GM19025 (cell line): ENCODE data around the gene C1QBP.
"Not testable (repeated sequence)": the region's sequence is repeated elsewhere in the genome, so short reads cannot be mapped to it uniquely, and the experiment has no call there.

Source experiments
- ATAC-seq: cut with Tn5 transposase; IDR thresholded peaks from one replicate; pipeline ENCODE4 v1.9.1; 2021; ENCODE audit warnings: mild to moderate bottlenecking, low read depth, moderate library complexity; ENCODE audit not compliant: unreplicated experiment

The C1QBP gene

DNA sequence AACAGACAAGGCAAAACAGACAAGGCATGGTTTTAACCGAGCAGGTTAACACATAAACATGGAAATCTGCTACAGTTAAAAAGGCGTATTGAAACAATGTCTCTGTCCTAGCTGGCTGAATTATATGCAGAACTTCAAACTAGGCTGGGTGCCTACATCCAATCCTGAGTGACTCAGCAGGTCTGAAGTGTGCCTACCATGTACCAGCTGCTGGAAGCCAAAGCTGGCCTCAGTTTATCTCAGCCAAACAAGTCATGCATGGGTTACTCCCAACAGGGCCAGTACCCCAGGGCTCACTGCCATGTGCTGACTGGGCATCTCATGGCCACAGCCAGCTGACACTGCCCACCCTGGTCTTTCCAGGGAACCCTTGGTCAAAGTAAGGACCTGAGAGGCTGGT is 4.0 kb downstream of the C1QBP start:
- ATAC-seq: no peak

DNA sequence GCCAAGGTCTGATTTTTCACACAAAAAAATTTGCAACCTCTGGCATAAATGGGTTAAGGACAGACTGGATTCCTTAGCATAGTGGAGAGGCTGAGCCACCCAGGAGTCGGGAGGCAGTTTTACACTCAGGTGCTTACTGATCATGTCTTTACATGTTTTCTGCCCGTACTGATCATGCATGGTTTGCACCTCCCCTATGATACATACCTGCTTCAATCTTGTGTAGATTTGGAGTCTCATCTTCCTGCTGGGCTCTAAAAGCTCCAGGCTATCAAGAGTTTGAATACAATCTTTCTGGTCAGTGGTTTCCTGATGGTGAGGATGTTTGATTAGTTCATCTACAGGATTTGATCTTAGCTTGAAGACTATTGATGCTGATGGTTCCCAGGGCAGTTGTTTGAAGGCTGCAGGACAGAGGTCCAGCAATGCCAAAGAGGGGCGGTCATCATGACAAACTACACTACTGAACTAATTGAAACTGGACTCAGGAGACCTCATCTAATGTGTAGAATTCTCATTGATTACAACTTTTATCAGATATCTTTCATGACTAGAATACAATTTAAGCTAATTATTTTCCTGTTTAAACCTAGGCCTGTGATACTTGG is 6.9 kb downstream of the C1QBP start:
- no peak for ATAC-seq

DNA sequence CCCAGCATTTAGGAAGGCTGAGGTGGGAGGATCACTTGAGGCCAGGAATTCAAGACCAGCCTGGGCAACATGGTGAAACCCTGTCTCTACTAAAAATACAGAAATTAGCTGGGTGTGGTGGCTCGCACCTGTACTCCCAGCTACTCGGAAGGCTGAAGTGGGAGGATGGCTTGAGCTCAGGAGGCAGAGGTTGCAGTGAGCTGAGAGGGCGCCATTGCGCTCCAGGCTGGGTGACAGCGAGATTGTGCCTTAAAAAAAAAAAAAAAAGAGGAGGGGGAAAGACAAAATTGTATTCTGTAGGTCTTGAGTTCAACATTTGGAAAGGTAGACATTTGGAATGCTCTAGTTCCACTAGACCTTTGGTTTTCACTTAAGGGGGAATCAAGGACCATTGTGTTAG is 7.7 kb downstream of the C1QBP start:
- ATAC-seq: not testable (repeated sequence)

DNA sequence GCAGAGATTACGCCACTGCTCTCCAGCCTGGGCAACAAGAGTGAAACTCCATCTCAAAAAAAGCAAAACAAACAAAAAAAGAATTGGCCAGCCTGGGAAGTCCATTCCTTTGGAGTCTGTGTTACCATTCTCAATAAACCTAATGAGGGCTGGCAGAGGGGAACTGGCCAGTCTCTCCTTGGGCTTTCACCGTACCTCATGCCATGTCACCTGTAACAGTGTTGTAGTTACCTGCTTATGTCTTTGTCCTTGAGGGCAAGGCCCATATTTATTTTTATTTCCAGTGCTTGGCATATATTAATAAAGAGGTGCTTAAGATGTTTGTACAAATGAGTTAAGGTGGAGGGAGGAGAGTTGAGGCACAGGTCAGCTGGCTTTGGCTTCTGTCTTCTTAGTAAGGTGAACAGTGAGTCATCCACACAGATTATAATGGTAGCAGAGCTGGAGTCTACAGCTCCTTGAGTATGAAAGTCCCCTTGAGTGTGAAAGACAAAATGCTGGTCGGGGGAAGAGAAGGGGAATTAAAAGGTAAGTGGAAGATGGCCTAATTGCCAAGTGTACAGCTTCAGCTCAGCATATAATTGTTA is 8.4 kb downstream of the C1QBP start:
- no peak for ATAC-seq

DNA sequence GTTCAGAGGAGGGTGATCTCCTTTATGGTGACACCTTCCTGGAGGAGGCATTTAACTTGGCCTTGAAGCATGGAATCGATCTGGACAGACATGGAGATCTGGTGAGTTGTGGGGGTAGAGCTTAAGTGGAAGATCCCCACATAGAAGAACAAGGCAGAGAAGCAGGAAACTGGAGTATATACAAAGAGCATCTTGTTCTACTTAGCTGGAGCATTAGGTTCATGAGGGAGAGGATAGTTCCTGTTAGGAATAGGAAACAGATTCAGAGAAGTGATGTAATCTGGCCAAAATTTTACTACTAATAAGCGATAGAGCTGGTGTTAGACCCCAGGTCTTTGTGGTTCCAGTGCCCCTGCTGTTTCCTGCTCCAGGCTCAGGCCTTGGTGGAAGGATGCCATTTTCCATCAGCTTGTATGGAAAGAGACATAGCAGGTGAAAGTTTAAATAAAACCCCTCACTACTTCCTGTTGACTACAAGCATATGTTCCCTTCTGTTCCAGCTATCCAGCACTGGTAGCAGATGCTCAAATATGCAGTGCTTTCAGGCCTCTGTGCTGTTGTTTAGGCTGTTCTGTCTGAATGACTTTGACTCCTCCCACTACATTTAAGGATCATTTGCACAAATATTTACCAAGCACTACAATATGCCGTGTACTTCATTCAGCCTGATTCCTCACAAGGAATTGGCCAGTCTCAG is 9.6 kb downstream of the C1QBP start:
- ATAC-seq: no peak

DNA sequence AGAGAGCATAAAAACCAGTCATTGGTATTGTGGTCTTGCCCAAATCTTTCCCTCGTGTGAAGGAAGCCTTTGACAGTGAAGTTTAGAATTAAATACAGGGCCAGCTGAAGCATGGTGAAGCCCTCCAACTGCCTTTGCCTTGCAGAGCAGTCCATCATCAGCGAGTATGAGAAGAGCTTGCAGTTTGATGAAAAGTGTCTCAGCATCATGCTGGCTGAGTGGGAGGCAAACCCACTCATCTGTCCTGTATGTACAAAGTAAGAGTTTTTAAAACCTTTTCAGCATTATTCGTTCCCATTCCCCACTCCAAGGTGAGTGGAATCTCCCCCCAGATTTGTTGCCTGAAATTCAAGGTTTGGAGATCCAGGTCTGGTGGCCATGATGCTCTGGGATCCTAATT is 13.1 kb downstream of the C1QBP start:
- ATAC-seq: no peak

DNA sequence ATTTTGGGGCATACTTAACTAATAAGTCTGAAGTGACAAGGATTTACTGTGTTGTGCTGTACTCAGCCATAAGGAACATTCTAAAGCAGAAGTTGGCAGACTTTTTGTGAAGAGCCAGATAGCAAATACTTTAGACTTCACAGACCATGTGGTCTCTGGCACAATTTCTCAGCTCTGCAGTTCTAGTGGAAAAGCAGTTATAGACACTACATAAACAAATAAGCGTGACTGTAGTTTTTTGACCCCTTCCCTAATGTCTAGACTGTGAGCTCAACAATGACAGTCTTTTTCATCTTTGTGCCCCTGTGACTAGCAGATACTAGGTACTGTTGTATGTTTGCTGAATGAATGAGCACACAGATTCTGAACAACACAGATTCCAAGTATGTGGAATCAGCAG is 14.0 kb downstream of the C1QBP start:
- no peak for ATAC-seq

DNA sequence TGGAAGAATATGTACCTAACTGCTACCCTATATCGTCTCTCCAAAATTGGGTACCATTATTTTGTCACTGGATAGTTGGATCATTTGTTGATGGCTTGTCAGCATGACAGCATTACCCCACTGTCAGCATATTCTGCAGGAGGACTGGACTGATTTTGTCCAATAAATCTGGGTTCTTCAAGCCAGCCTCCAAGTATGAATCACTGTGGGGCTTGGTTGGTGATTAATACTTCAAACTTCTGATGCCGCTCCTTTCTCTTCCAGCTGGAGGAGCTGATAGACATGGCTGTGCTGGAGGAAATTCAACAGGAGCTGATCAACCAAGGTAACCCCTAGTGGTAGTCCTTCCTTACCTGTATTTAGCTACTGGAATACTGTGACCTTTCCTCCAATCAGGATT is 16.4 kb downstream of the C1QBP start:
- ATAC-seq: no peak

DNA sequence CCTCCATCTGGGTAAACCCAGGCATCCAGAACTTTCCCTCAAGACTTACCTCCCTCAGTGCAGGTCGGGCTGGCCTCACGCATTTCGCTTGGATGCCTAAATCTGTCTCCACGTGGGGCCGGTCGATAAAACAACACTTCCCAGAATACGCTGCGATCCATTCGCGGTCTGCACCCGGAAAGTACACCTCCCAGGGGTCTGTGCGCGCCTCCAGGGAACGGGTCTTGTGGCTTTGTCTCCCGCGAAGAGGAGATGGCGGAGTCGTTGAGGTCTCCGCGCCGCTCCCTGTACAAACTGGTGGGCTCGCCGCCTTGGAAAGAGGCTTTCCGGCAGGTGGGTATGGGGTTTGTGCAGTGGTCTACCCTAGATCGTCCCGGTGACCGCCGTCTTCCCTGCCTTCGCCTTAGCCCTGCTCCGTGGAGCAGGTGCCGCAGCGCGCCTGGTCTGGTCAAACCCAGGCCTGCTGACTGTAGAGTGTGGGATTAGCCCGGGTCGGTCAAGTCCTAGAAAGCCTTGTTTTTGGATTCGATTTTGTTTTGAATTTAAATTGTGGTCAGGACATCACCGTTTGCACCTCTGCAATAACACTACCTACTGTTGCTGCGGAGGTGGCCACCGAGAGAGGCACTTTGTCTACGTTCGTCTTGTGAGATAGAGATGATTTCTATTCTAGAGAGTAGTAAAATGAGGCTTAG is 18.8 kb downstream of the C1QBP start, which contains the start of gene RPAIN:
RPAIN (plus strand) TSS at position 224 of the 695 bp plus-strand sequence; CDS start at position 253, 29 bp downstream.
- ATAC-seq: peak; percentile 46

DNA sequence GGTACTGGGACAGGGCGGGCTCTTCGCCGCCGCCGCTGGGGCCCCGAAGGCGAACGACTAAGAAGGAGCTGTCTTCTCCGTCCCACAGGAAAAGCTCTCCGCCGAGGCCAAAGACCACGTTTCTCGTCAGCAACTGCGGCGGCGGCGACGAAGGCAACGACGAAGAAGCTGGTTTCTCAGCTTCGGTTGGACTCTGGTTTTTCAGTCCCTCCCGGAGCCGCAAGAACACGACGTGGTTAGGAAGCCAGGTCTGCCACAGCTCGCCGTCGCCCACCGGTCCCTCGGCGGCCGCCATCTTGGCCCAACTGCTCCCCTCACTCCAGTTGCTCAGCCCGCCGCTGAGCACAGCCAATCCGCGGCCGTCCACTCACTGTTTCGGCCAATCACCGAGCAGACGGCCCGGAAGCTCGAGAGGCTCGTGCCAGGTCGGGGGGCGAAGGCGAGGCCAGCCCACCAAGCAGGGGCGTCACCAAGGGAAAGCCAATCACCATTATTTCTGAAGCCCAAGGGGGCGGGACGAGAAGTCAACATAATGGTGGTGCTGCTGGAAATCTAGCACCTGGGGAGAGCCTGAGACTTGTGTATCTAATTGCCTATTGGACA is 19.5 kb downstream of the C1QBP start, which contains the start of gene NUP88:
NUP88 (minus strand) TSS at position 307 of the 603 bp plus-strand sequence; CDS start at position 295, 12 bp downstream.
- peak; percentile 82 for ATAC-seq

DNA sequence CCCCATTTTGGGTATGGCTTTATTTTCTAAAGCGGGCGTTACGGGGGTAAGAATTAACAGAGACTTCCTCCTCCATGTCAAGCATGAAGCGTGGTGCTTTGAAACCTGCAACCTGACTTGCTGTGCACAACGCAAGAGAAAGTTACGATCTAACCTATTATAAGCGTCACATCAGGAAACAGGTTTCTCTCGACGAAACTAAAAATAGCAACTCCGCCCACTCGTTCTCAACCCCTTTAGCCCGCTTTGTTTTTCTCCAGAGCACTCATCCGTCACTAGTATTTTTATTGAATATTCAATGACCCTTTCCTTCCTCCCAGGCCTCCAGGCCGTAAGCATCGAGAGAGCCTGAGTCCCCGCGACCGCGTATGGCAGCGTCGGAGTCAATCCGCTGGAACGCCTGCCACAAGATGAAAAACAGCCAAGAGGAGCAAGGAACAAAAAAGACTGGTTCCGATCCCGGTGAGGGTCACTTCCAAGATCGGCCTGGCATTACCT is 20.0 kb downstream of the C1QBP start:
- ATAC-seq: peak; percentile 31

DNA sequence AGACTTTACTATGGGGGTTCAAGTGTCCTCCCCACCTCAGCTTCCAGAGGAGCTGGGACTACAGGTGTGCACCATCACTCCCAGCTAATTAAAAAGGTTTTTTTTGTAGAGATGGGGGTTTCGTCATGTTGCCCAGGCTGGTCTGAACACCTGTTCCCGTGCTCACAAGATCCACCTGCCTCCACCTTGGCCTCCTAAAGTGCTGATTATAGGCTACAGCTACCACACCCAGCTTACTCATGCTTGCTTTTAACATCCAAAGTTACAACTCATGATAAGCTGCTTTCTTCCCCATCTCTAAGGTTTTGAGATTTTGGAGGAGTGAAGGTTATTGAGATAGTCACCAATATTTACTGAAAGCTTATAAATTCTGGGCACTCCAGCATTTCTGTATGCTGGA is 22.1 kb downstream of the C1QBP start:
- no peak for ATAC-seq

DNA sequence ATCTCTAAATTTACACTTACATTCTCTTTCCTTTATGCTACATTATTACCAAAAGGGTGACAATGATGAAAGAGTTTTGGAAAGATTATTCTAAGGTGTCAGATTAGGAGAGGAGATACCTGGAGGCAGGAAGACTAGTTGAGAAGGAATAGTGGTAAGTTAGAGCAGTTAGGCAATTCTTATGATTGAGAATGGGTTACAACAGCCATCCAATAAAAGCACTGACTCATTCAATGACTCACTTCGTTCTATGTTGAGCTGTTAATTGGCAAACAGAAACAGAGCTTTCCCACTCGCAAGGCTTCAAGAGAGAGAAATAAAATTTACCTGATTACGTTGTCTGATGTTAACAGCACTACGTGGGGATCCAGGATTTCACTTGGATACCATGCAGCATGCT is 25.3 kb downstream of the C1QBP start:
- ATAC-seq: no peak

DNA sequence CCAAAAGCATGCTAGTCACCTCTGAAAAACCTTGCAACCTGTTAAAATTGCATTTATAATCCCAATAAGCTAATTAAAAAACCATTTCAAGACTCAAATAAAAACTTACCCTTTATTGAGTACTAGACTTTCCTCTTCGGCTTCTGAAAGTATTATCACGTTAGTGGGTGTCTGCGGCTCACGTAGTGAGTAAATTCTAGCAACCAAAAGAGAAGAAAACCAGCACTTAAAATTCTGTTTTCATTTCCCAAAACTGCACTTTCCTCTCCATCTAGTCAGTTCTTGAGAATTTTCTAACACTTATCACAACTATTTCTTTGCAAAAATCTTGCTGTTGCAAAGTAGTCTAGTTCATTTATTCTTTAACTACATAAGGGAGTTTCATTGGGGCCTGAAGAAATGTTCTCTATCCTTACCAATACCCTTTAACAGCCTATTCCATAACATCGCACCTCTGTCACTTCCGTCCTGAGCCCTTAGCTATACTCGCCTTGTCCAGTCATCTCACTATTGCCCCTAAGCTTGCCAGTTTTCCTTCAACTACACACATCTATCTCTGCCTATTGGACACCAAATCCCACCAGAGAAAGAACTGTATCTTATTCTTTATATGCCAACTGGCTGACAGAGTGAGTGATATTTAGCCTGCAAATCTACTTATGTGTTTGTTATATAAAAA is 28.2 kb downstream of the C1QBP start:
- no peak for ATAC-seq

DNA sequence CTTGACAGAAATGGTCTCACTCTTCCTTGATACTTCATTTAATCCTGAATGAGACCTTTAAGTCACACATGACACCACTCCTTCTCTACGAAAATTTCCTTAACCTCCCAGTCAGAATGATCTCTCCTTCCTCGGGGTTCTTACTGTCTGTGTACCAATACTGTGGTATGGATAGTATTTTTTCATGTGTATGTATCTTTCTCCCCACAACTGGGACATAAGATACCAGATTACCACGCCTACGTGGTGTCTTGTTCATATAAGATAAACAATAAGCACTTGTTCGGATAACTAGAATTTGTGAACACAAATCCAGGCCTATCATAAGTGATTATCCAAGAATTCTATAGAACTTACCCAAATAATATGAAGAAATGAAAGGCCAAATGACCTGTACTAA is 30.8 kb downstream of the C1QBP start:
- no peak for ATAC-seq

DNA sequence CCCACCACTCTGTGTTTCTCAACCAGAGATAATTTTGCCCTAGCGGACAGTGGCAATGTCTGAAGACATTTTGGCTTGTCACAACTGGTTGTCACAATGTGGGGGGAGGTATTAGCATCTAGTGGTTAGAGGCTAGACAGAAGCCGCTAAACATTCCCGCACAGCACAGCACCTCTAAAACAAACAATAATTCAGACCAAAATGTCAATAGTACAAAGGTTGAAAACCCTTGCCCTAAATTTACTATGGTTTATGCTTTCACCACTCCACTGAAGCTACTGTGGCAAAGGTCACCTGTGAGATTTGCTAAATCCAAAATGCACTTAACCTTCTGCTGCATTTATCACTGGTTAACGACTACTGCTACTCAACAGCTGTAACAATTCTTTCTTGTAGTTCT is 33.6 kb downstream of the C1QBP start:
- no peak for ATAC-seq

DNA sequence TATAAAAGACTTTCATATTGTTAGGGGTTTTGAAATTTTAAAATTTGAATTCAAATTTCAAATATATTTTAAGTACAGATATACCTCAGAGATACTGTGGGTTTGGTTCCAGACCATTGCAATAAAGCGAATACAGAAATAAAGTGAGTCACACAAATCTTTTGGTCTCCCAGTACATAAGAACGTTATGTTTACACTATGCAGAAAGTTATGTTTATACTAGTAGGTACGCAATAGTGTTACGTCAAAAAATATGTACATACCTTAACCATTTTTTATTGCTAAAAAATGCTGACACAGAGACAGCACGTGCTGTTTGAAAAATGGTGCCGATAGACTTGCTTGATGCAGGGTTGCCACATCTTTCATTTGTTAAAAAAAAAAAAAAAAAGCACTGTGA is 39.2 kb downstream of the C1QBP start:
- ATAC-seq: no peak

DNA sequence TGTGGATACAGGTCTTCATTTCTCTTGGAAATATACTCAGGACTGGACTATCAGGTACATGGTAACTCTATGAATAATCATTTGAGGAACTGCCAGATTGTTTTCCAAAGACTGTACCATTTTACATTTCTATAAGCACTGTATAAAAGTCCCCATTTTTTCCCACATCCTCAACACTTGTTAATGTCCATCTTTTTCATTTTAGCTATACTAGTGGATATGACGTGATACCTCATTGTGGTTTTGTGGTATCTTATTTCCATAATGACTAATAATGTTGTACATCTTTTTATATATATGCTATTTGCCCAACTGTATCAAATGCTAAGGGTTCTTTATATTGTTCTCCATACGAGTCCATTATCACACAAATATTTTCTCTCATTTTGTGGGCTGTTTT is 42.3 kb downstream of the C1QBP start:
- no peak for ATAC-seq

DNA sequence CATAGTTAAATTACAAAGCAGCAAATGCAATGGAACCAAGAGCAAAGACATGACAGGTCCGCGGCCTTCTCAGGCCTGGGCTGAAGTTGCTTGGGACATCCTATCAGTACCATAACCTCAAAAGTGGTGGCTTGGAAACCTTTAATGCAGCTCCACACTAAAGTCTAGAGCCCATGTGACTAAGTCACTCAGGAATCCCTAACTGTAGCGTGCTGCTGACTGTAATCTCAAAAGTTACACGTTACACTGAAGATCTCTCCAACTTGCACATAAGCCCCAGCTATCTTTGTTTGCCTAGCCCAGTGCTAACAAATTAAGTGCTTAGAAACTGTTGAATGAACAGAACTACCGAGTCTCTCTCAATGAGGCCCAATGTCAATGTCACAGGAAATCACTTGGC is 47.3 kb downstream of the C1QBP start:
- no peak for ATAC-seq
